Dedifferentiated amniotic fluid mesenchymal stem cell (primary cell): ENCODE results near the gene ABHD17A.

Experiments
- DNase-seq: peaks from one replicate; pipeline ENCODE4 v3.0.0-alpha.2; 2016; ENCODE audit errors: extremely low spot score

Gene ABHD17A

DNA sequence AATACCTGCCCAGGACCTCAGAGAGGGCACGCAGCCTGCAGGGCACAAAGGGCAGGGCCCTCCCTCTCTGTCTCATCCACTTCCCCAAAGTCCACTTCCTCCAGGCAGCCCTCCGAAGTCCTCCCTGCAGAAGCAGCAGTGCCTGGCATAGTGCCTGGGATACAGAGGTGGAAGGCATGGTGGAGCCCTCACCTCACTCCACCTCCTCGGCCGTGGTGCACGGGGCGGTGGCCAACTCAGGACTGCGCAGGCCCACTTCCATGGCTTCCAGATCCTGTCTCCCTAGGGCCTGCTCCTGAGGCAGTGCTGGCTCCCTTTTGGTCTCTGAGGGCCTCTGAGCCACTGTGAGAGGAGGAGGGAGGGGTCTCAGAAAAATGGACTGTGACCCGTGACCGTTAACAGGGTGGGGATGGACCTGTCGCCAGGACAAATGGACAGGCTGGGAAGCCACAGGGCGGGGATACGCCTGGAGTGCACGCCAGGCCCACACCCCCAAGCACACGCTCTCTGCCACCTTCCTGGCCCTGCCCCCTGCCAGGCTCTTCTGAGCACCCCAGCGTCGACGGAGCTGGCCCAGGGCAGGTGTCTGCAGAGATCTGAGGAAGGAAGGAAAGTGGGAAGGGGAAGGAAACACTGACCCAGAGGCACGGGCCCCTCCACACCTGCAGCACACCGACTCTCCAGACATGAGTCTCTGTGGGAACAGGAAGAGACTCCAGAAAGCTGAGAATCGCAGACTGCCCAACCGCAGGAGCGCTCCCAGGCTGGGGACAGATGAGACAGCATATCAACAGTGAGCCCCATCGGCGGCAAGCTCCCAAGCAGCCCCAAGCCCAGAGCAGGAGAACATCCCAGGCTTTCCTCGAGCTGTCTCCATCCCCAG is 45.4 kb downstream of the ABHD17A start:
- no peak for DNase-seq

DNA sequence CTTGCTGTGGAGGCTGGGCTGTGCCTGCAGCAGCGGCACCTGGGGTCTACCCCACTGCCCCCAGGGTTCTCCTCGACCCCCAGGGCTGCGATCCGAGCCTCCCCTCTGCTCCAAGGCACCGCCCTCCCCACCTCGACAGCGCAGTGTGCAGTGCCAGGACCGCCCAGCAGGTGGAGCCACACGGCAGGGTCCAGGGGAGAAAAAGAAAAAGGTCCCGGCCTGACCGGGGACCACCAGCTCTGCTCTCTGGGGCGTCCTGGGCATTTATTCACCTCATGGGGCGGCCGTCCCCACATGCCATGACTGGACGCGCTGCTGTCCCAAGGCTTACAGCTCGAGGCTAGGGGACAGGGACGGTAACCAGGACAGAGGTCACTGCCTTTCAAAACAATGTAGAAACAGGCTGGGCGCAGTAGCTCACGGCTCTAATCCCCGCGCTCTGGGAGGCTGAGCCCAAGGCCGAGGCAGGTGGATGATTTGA is 47.6 kb downstream of the ABHD17A start:
- no peak for DNase-seq

DNA sequence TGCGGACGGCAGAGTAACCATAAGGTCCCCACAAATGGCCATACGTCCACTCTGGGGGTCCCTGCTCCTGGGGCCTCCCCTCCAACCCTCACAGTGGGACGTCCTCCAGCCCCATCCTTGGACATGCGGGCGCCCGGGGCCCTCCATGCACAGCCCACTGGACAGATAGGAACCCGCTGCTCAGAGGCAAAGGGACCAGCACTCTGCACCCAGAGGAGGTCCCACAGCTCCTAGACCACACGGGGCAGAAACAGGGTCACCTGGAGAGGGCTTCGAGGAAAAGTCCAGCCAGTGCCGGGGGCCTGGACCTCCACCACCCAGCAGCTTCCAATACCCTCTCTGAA is 48.1 kb downstream of the ABHD17A start:
- DNase-seq: no peak

DNA sequence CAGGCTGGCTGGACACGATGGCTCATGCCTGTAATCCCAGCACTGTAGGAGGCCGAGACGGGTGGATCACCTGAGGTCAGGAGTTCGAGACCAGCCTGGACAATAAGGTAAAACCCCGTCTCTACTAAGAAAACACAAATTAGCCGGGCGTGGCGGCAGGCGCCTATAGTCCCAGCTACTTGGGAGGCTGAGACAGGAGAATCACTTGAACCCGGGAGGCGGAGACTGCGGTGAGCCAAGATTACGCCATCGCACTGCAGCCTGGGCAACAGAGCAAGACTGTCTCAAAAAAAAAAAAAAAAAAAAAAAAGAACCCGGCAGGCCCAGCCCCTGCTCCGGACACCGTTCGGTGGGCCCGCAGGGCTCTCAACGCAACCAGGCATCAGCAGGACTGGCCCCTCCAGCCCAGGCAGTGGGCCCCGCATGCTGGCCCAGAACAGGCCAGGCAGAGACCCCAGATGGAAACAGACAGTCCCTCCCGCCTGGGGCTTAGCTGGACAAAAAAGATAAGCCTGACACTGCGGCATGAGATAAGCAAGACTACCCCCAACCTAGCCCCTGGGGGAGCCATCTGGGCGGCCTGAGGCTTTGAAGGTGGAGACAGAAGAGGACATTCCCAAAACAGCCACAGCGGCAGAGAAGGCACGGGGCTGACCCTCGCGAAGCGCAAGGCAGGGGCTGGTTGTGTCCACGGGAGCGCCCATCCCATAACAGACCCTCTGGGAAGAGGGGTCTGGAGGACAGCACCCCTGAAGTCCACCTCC is 48.7 kb downstream of the ABHD17A start:
- DNase-seq: no peak

DNA sequence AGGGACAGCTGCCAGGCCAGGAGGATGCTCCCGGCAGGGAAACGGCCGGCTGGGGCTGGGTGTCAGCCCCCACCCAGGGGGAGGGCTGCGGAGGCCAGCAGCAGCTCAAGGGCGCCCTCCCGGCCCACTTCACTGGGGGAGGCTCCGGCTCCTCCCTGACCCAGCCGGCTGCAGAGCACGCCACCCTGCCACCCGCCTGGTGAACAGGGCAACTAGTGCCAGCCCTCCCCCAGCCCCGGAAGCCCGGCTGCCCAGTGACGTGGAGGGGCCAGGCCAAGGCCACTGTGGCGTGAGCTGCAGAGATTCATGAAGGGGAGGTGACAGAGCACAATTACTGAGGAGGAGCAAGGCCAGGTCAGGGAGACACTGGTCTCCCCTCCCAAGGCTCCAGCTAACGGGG is 51.8 kb downstream of the ABHD17A start:
- no peak for DNase-seq

DNA sequence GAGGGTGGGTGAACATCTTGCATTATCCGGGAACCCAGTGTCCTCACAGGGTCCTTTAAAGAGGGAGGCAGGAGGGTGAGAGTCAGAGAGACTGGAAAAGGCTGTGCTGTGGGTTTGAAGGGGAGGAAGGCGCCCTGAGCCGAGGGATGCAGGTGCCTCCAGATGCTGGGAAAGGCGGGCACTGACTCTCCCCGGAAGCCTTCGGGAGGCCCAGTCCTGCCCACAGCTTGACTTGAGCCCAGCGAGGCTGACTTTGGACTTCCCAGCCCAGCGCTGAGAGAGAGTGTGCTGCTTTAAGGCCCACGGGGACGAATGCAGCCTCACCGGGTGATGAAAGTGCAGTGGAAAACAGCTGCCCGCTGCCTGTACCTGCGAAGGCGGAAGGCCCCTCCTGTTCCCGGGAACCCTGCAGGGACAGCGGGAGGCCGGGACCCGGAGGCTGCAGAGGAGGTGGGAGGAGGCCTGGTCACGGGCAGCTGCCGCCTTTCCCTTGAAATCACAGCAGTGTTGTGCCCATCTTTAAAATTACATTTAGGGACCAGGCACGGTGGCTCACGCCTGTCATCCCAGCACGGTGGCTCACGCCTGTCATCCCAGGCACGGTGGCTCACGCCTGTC is 53.1 kb downstream of the ABHD17A start:
- DNase-seq: no peak

DNA sequence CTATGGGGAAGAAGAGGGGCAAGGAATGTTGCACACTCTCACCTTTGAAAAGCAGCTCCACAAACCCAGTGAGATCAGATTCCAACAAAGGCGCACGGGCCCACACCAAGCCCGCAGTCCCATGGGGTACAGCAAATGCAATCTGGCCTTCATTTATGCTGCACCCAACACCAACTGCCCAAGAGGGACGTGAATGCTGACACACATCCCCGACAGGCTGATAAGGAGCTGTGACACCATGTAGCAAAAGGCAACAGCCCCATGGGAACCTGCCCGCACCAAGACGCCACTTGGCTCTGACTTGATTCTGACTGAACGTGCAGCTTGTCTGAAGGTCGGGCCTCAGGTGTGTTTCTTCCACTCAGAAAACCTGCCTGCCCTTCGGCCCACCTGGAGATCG is 54.3 kb downstream of the ABHD17A start:
- DNase-seq: no peak

DNA sequence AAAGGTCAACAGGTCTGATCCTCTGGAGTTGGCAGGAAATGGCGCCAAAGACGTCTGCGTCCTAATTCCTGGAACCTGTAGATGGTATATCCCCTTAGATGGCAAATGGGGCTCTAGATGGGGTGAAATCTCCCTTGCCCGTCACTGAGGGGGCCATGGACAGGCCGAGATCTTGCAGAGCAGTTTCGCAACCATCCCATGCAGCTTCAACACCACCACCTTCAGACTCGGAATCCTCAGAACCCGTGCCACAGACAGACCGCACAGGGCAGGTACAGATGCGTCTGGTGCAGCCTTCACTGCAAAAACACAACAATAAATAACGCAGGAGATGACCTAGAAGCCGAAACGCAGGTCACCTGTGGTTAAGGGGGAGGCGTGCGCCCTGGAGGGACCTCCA is 54.7 kb downstream of the ABHD17A start:
- DNase-seq: no peak

DNA sequence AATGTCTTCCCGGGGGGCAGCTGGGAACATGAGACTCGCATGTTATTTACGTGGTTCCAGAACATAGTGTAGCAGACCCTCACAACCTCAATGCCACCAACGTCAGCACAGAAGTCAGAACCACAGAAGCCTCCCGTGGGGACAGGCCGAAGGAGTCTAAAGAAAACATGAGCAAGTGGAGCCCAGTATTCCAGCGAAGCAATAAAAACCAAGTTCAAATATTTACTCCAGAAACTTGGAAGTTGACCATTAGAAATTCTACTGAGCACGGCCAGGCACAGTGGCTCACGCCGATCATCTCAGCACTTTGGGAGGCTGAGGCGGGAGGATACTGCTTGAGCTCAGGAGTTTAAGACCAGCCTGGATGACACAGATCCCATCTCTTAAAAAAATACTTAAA is 55.3 kb downstream of the ABHD17A start:
- no peak for DNase-seq

DNA sequence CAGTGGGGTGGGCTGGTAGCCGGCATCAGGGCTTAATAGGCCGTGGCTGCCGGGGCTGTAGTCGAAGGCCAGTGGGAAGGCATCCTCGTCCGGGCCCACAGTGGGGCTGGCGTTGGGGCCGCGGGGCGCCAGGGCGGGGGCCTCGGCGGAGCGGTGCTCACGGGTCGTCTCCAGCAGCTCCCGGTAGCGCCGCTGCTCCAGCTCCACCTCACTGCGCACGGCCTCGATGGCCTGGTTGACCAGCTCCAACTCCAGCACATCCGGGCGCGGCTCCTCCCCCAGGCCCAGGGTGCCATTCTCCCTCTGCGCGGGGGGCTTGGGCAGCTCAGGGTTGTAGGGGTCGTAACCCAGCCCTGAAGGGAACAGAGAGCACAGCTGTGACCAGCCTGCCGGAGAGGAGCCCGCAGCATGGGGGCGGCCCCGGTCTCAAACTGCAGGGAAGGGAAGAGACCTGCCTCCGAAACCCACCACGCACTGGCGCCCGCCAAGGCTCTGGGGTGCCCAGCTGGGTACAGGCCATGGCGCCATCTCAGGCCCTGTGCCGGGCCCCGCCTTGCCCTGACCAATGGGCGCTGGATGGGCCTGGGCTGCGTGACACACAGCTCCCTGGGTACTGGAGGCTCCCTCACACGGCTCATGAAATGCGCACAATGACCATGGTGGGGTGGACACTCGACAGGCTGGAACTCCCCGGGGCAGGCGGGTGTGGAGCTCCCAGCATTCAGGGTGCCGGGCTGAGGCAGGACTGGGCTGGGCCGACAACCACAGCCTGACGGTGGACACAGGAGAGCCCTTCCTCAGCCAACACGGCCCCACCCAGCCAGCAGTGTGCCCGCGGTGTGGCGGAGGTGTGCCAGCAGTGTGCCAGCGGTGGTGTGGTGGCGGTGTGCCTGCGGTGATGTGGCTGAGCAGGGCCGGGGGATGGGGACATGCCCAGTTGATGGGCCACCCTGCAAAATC is 56.7 kb downstream of the ABHD17A start:
- no peak for DNase-seq

DNA sequence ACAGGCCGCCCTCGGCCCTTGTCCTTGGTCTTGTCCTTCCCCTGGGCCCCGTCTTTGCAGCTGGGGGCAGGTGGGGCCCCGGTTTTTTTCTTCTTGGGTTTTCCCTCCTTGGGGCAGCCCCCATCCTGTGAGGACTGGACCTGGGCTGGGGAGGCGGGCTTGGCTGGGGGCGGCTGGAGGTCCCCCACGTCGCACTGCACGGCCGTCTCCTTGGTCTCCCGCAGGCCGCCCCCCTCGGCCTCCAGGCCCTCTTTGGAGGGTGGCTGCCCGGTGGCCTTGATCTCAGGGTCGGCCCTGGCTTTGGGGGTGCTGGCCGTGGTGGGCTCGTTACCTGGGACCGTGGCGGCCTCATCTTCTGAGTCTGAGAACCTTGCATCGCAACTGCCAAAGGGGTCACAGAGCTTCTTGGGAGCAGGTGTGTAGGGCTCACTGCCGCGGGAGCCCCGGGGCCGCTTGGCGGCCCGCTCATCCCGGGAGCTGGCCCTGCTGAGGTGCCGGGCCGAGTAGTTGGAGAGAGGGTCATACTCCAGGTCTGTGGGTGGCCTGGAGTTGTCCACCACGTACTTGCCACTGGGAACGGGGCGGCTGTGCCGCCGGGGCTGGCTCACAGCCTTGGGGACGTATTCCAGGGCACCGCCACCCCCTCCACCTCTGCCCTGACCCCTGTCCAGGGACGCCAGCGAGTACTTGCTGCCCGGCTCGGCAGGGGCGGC is 57.6 kb downstream of the ABHD17A start:
- no peak for DNase-seq
